ENCODE data around the gene FHOD3. TPM values are rescaled to one million over a fixed set of nuclear protein-coding genes. Genes with fewer than 3 reads are reported as not detected.

The FHOD3 gene
- total and polyA plus RNA-seq, 9 of the 15 experiments (the other 6 are each of a cell fraction or from before 2014, with no cell fraction given): 0.11 TPM; not detected in 8

GRCh38 chr18:36465276-36465675, 167.8 kb downstream of the FHOD3 start:
- H3K9me1 ChIP-seq (ENCODE audit: control insufficient read depth, insufficient read depth, low read length): no peaks in the 10 kb centered on the region
- H3K79me2 ChIP-seq (ENCODE audit: control insufficient read depth, insufficient read depth, low read length): no peaks in the 10 kb centered on the region
- 0 out of 2 replicates have a peak, but pooled peaks cover 9% of the 10 kb centered on the region for H4K20me1 ChIP-seq (replicated peaks; ENCODE audit: control insufficient read depth, insufficient read depth, low read length)
- intact Hi-C loops (cut with micrococcal nuclease): no loop called here
- no TSS peak for BruUV-seq (replicated peaks)
- WGBS (ENCODE audit: insufficient coverage, low coverage, missing lambda C conversion rate): 0% methylated on average over 6 of the region's 6 CpGs
- H3K9me3 ChIP-seq (replicated peaks; ENCODE audit: control insufficient read depth, insufficient read depth, low read depth, low read length): no peaks in the 10 kb centered on the region
- no peak overlapping the region for H3K4me2 ChIP-seq (ENCODE audit: insufficient read depth, low read length)
- FAIRE-seq: no peak
- in situ Hi-C loops (cut with MboI): no loop called here
- peaks cover 0 to 13% of the 10 kb centered on the region in 2 experiments; a peak in 2 of 5 replicates for H3K4me1 ChIP-seq (replicated peaks in 1 of 2; ENCODE audit: control insufficient read depth in 2 of 2, insufficient read depth in 2 of 2, low read length in 2 of 2)
- no peak overlapping the region for H3K27ac ChIP-seq (ENCODE audit: extremely low read depth, low read depth, low read length)
- H2AFZ ChIP-seq (ENCODE audit: low read depth, low read length): no peak overlapping the region
- peaks cover 9 to 20% of the 10 kb centered on the region in 2 experiments for H3K27me3 ChIP-seq (ENCODE audit: control insufficient read depth in 2 of 2, insufficient read depth in 2 of 2, low read length in 2 of 2)
- H3K9ac ChIP-seq (ENCODE audit: insufficient read depth in 1 of 2, low read depth in 2 of 2, low read length in 2 of 2): no peak overlapping the region
- TF ChIP-seq, protein P1, sequence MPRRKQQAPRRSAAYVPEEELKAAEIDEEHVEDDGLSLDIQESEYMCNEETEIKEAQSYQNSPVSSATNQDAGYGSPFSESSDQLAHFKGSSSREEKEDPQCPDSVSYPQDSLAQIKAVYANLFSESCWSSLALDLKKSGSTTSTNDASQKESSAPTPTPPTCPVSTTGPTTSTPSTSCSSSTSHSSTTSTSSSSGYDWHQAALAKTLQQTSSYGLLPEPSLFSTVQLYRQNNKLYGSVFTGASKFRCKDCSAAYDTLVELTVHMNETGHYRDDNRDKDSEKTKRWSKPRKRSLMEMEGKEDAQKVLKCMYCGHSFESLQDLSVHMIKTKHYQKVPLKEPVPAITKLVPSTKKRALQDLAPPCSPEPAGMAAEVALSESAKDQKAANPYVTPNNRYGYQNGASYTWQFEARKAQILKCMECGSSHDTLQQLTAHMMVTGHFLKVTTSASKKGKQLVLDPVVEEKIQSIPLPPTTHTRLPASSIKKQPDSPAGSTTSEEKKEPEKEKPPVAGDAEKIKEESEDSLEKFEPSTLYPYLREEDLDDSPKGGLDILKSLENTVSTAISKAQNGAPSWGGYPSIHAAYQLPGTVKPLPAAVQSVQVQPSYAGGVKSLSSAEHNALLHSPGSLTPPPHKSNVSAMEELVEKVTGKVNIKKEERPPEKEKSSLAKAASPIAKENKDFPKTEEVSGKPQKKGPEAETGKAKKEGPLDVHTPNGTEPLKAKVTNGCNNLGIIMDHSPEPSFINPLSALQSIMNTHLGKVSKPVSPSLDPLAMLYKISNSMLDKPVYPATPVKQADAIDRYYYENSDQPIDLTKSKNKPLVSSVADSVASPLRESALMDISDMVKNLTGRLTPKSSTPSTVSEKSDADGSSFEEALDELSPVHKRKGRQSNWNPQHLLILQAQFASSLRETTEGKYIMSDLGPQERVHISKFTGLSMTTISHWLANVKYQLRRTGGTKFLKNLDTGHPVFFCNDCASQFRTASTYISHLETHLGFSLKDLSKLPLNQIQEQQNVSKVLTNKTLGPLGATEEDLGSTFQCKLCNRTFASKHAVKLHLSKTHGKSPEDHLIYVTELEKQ (CRISPR knock-in tag; IDR thresholded peaks at IDR 0.05): no peak
- TF ChIP-seq SP1 (CRISPR knock-in tag; IDR thresholded peaks at IDR 0.05): no peak
- TF ChIP-seq, protein P2, sequence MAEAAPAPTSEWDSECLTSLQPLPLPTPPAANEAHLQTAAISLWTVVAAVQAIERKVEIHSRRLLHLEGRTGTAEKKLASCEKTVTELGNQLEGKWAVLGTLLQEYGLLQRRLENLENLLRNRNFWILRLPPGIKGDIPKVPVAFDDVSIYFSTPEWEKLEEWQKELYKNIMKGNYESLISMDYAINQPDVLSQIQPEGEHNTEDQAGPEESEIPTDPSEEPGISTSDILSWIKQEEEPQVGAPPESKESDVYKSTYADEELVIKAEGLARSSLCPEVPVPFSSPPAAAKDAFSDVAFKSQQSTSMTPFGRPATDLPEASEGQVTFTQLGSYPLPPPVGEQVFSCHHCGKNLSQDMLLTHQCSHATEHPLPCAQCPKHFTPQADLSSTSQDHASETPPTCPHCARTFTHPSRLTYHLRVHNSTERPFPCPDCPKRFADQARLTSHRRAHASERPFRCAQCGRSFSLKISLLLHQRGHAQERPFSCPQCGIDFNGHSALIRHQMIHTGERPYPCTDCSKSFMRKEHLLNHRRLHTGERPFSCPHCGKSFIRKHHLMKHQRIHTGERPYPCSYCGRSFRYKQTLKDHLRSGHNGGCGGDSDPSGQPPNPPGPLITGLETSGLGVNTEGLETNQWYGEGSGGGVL (CRISPR knock-in tag; IDR thresholded peaks at IDR 0.05): no peak
- no peak for TF ChIP-seq ZNF785 (CRISPR knock-in tag; IDR thresholded peaks at IDR 0.05)
- TF ChIP-seq THRB (CRISPR knock-in tag; conservative IDR thresholded peaks at IDR 0.05): no peak
- TF ChIP-seq ZFX (CRISPR knock-in tag; IDR thresholded peaks at IDR 0.05): no peak
- POLR2A ChIA-PET: no interaction called here
- no peak for ATAC-seq
- no peak overlapping the region for H3K4me3 ChIP-seq
- CTCF ChIA-PET (ENCODE audit: low intra/inter-chr PET ratio): no interaction called here
- no peak for DNase-seq (ENCODE audit: extremely low read depth in 1 of 4, low spot score in 3 of 4)
- H3K36me3 ChIP-seq (ENCODE audit: control insufficient read depth, insufficient read depth, low read length): no peaks in the 10 kb centered on the region

Data from K562 (cell line).